WTC11 (cell line): ENCODE measurements around the gene GUCD1. TPM values are rescaled to one million over a fixed set of nuclear protein-coding genes. Genes with fewer than 3 reads are reported as not detected.

Experiments used
- ATAC-seq: fragments of 200-7000 bp; cut with Tn5 transposase; 2 replicates; pipeline ENCODE4 v1.10.0; 2021; ENCODE audit warnings: mild to moderate bottlenecking, moderate library complexity
- CTCF ChIA-PET: fragments of 300-600 bp; sonication (Branson Sonifier 250); formaldehyde crosslinking; loops from one replicate; lab custom pipeline; 2021; ENCODE audit warnings: antibody characterized with exemption; lab: Charles Lee
- POLR2A ChIA-PET: fragments of 350-600 bp; sonication (Branson Sonifier 250); formaldehyde crosslinking; loops from one replicate; lab custom pipeline; 2021; ENCODE audit warnings: antibody characterized with exemption; lab: Charles Lee
- DNase-seq: peaks from one replicate; pipeline ENCODE4 v3.0.0; 2021; ENCODE audit warnings: low spot score
- H3K27ac Mint-ChIP-seq: 2 replicates; pipeline ENCODE4 v1.8.0; 2021; ENCODE audit warnings: mixed read lengths
- H3K27me3 Mint-ChIP-seq: 2 replicates; pipeline ENCODE4 v1.8.0; 2021; ENCODE audit warnings: low read depth, mild to moderate bottlenecking, moderate library complexity, mixed read lengths
- H3K36me3 Mint-ChIP-seq: 2 replicates; pipeline ENCODE4 v1.8.0; 2021; ENCODE audit warnings: mixed read lengths
- H3K4me1 Mint-ChIP-seq: 2 replicates; pipeline ENCODE4 v1.8.0; 2022; ENCODE audit warnings: mixed read lengths
- H3K4me3 Mint-ChIP-seq: 2 replicates; pipeline ENCODE4 v1.8.0; 2021; ENCODE audit warnings: mild to moderate bottlenecking, moderate library complexity, mixed read lengths
- H3K9me3 Mint-ChIP-seq: 2 replicates; pipeline ENCODE4 v1.8.0; 2021; ENCODE audit warnings: mixed read lengths
- ATF6 ChIP-seq: sonication (generic); formaldehyde crosslinking; IDR thresholded peaks from 2 replicates; pipeline ENCODE4 v1.8.1; 2023; ENCODE audit warnings: mild to moderate bottlenecking, missing genetic modification reagents
- FOXK1 ChIP-seq: sonication (generic); formaldehyde crosslinking; IDR thresholded peaks from 2 replicates; pipeline ENCODE4 v1.8.0; 2022; ENCODE audit warnings: mild to moderate bottlenecking, moderate library complexity, missing genetic modification reagents
- IRF1 ChIP-seq: sonication (generic); formaldehyde crosslinking; IDR thresholded peaks from 2 replicates; pipeline ENCODE4 v1.8.0; 2023; ENCODE audit warnings: missing genetic modification reagents
- IRF2 ChIP-seq: sonication (generic); formaldehyde crosslinking; IDR thresholded peaks from 2 replicates; pipeline ENCODE4 v1.8.0; 2022; ENCODE audit warnings: low read depth, missing genetic modification reagents, borderline replicate concordance
- NFE2L1 ChIP-seq: sonication (generic); formaldehyde crosslinking; IDR thresholded peaks from 2 replicates; pipeline ENCODE4 v1.8.1; 2023; ENCODE audit warnings: missing genetic modification reagents
- PRDM15 ChIP-seq: sonication (generic); formaldehyde crosslinking; IDR thresholded peaks from 2 replicates; pipeline ENCODE4 v1.8.0; 2022; ENCODE audit warnings: missing genetic modification reagents
- SMAD4 ChIP-seq: sonication (generic); formaldehyde crosslinking; IDR thresholded peaks from 2 replicates; pipeline ENCODE4 v1.8.0; 2022; ENCODE audit warnings: mild to moderate bottlenecking, missing genetic modification reagents
- USF1 ChIP-seq: sonication (generic); formaldehyde crosslinking; IDR thresholded peaks from 2 replicates; pipeline ENCODE4 v1.8.0; 2022; ENCODE audit warnings: mild to moderate bottlenecking, missing genetic modification reagents
- ZNF138 ChIP-seq: sonication (generic); formaldehyde crosslinking; conservative IDR thresholded peaks from 2 replicates; pipeline ENCODE4 v1.8.1; 2022; ENCODE audit warnings: mild to moderate bottlenecking, moderate library complexity, missing genetic modification reagents
- total RNA-seq: library from RNA; stranded (reverse); gene quantifications from 3 replicates; pipeline ENCODE4 v1.2.3, GENCODE V29; 2021
- TF ChIP-seq, protein P1 (sequence below): fragments of 200-600 bp; IDR thresholded peaks from 2 replicates; pipeline ENCODE4 v1.8.0; 2022; ENCODE audit warnings: antibody characterized with exemption
- TF ChIP-seq, protein P2 (sequence below): sonication (generic); formaldehyde crosslinking; IDR thresholded peaks from 2 replicates; pipeline ENCODE4 v1.8.0; 2023; ENCODE audit warnings: mild to moderate bottlenecking, missing genetic modification reagents
- TF ChIP-seq, protein P3 (sequence below): fragments of 250-450 bp; sonication (Bioruptor Pico); IDR thresholded peaks from 2 replicates; pipeline ENCODE4 v1.9.0; 2021; ENCODE audit warnings: mild to moderate bottlenecking

The GUCD1 gene
- total RNA-seq, 1 experiment from 2014 or later = 105 TPM

- POLR2A ChIA-PET = no interaction called here
These were observed 51.6 kb downstream of the GUCD1 start for GRCh38 chr22:24503137-24503842.

DNA sequence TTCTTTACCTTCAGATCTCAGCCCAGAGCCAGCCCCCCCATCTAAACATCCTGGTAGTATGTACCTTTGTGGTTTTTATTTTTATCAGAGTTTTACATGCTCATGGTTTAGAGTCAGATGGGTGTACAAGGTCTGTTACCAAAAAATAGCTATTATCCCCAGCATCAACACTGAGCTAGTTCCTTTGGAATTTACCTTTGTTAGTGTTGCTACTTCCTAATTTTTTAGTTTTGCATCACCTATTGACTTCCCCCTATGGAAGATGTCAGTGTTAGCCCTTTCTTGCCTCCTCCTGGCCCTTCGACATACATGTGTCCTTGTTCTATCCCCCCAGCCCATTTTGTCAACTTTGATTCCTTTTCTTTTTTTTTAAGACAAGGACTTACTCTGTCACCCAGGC is 52.4 kb downstream of the GUCD1 start:
- H3K4me1 Mint-ChIP-seq = peaks cover 19% of the 10 kb centered on the region

More at GRCh38 chr22:24503137-24503842, 51.6 kb downstream of the GUCD1 start:
- TF ChIP-seq, protein P1, sequence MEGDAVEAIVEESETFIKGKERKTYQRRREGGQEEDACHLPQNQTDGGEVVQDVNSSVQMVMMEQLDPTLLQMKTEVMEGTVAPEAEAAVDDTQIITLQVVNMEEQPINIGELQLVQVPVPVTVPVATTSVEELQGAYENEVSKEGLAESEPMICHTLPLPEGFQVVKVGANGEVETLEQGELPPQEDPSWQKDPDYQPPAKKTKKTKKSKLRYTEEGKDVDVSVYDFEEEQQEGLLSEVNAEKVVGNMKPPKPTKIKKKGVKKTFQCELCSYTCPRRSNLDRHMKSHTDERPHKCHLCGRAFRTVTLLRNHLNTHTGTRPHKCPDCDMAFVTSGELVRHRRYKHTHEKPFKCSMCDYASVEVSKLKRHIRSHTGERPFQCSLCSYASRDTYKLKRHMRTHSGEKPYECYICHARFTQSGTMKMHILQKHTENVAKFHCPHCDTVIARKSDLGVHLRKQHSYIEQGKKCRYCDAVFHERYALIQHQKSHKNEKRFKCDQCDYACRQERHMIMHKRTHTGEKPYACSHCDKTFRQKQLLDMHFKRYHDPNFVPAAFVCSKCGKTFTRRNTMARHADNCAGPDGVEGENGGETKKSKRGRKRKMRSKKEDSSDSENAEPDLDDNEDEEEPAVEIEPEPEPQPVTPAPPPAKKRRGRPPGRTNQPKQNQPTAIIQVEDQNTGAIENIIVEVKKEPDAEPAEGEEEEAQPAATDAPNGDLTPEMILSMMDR = peak; percentile 48; the same call in 1 of the 2 replicates
- TF ChIP-seq FOXK1 (CRISPR knock-in tag) = no peak
- H3K9me3 Mint-ChIP-seq = no peaks in the 10 kb centered on the region
- no peaks in the 10 kb centered on the region for H3K36me3 Mint-ChIP-seq
- H3K4me1 Mint-ChIP-seq = peaks cover 26% of the 10 kb centered on the region
- DNase-seq (peak; percentile 78), ATAC-seq (peak; percentile 65)
- no peak overlapping the region for H3K27ac Mint-ChIP-seq
- CTCF ChIA-PET = interaction anchor here (0.5 to 12.0 kb wide), 21 partner anchors 9 to 314 kb away, joined by 3 to 271 read pairs (median 4); partner anchors contain the start of gene ADORA2A
- H3K4me3 Mint-ChIP-seq = no peak overlapping the region
- H3K27me3 Mint-ChIP-seq = no peaks in the 10 kb centered on the region; the same call in none of the 2 replicates

GRCh38 chr22:24502034-24502433 is 52.9 kb downstream of the GUCD1 start:
- no peak for DNase-seq
- POLR2A ChIA-PET = no interaction called here
- Mint-ChIP-seq H3K27me3 (peaks cover 9% of the 10 kb centered on the region), H3K27ac (no peak overlapping the region), H3K4me1 (peaks cover 14% of the 10 kb centered on the region), H3K9me3 (no peaks in the 10 kb centered on the region), H3K36me3 (no peaks in the 10 kb centered on the region), H3K4me3 (no peak overlapping the region)
- CTCF ChIA-PET = interaction anchor here (0.9 to 12.0 kb wide), 12 partner anchors 9 to 312 kb away, joined by 3 to 271 read pairs (median 4); partner anchors contain the start of gene ADORA2A
- ATAC-seq = no peak
- TF ChIP-seq ATF6 (CRISPR knock-in tag) = no peak
- no peak for TF ChIP-seq IRF2 (CRISPR knock-in tag)
- TF ChIP-seq SMAD4 (CRISPR knock-in tag) = no peak
- TF ChIP-seq PRDM15 (CRISPR knock-in tag) = no peak
- TF ChIP-seq ZNF138 = no peak
- TF ChIP-seq, protein P2, sequence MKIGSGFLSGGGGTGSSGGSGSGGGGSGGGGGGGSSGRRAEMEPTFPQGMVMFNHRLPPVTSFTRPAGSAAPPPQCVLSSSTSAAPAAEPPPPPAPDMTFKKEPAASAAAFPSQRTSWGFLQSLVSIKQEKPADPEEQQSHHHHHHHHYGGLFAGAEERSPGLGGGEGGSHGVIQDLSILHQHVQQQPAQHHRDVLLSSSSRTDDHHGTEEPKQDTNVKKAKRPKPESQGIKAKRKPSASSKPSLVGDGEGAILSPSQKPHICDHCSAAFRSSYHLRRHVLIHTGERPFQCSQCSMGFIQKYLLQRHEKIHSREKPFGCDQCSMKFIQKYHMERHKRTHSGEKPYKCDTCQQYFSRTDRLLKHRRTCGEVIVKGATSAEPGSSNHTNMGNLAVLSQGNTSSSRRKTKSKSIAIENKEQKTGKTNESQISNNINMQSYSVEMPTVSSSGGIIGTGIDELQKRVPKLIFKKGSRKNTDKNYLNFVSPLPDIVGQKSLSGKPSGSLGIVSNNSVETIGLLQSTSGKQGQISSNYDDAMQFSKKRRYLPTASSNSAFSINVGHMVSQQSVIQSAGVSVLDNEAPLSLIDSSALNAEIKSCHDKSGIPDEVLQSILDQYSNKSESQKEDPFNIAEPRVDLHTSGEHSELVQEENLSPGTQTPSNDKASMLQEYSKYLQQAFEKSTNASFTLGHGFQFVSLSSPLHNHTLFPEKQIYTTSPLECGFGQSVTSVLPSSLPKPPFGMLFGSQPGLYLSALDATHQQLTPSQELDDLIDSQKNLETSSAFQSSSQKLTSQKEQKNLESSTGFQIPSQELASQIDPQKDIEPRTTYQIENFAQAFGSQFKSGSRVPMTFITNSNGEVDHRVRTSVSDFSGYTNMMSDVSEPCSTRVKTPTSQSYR (CRISPR knock-in tag) = no peak

More for the DNA sequence above, 52.4 kb downstream of the GUCD1 start:
- Mint-ChIP-seq H3K27ac (no peak overlapping the region), H3K27me3 (peaks cover 4% of the 10 kb centered on the region), H3K4me3 (no peak overlapping the region), H3K36me3 (no peaks in the 10 kb centered on the region), H3K9me3 (no peaks in the 10 kb centered on the region)
- CTCF ChIA-PET = interaction anchor here (0.5 to 12.0 kb wide), 20 partner anchors 9 to 313 kb away, joined by 3 to 271 read pairs (median 4); partner anchors contain the start of gene ADORA2A
- TF ChIP-seq IRF1 (CRISPR knock-in tag) = no peak
- no peak for TF ChIP-seq USF1 (CRISPR knock-in tag)
- no peak for TF ChIP-seq NFE2L1 (CRISPR knock-in tag)
- TF ChIP-seq, protein P3, sequence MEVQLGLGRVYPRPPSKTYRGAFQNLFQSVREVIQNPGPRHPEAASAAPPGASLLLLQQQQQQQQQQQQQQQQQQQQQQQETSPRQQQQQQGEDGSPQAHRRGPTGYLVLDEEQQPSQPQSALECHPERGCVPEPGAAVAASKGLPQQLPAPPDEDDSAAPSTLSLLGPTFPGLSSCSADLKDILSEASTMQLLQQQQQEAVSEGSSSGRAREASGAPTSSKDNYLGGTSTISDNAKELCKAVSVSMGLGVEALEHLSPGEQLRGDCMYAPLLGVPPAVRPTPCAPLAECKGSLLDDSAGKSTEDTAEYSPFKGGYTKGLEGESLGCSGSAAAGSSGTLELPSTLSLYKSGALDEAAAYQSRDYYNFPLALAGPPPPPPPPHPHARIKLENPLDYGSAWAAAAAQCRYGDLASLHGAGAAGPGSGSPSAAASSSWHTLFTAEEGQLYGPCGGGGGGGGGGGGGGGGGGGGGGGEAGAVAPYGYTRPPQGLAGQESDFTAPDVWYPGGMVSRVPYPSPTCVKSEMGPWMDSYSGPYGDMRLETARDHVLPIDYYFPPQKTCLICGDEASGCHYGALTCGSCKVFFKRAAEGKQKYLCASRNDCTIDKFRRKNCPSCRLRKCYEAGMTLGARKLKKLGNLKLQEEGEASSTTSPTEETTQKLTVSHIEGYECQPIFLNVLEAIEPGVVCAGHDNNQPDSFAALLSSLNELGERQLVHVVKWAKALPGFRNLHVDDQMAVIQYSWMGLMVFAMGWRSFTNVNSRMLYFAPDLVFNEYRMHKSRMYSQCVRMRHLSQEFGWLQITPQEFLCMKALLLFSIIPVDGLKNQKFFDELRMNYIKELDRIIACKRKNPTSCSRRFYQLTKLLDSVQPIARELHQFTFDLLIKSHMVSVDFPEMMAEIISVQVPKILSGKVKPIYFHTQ = no peak
- DNase-seq (no peak), ATAC-seq (no peak)
- POLR2A ChIA-PET = no interaction called here
